GM13976 (cell line): ENCODE measurements around the gene OR5K2.

Source experiments
- DNase-seq: peaks from one replicate; pipeline ENCODE4 v3.0.0; 2012; ENCODE audit warnings: low spot score
- in situ Hi-C: fragments of 300-500 bp; cut with MboI; formaldehyde crosslinking; loops from one replicate; pipeline ENCODE4 v1.12.0; 2022; ENCODE audit warnings: low sequenced_read_pairs, mixed read lengths, inconsistent platforms; ENCODE audit not compliant: unreplicated experiment
- TF ChIP-seq, protein P1 (sequence below): IDR thresholded peaks from 2 replicates; pipeline ENCODE4 v1.5.1; 2012; ENCODE audit warnings: borderline replicate concordance, mild to moderate bottlenecking; ENCODE audit not compliant: insufficient read depth; ENCODE audit errors: extremely low read depth, missing control alignments, control extremely low read depth

The OR5K2 gene

GRCh38 chr3:98497381-98497780 is at the start of gene OR5K2:
Gene OR5K2, plus strand, starts transcription at chr3:98497681. Its CDS starts 0 bp downstream, at chr3:98497681.
- TF ChIP-seq, protein P1, sequence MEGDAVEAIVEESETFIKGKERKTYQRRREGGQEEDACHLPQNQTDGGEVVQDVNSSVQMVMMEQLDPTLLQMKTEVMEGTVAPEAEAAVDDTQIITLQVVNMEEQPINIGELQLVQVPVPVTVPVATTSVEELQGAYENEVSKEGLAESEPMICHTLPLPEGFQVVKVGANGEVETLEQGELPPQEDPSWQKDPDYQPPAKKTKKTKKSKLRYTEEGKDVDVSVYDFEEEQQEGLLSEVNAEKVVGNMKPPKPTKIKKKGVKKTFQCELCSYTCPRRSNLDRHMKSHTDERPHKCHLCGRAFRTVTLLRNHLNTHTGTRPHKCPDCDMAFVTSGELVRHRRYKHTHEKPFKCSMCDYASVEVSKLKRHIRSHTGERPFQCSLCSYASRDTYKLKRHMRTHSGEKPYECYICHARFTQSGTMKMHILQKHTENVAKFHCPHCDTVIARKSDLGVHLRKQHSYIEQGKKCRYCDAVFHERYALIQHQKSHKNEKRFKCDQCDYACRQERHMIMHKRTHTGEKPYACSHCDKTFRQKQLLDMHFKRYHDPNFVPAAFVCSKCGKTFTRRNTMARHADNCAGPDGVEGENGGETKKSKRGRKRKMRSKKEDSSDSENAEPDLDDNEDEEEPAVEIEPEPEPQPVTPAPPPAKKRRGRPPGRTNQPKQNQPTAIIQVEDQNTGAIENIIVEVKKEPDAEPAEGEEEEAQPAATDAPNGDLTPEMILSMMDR = no peak
- in situ Hi-C loops = no loop called here

DNA sequence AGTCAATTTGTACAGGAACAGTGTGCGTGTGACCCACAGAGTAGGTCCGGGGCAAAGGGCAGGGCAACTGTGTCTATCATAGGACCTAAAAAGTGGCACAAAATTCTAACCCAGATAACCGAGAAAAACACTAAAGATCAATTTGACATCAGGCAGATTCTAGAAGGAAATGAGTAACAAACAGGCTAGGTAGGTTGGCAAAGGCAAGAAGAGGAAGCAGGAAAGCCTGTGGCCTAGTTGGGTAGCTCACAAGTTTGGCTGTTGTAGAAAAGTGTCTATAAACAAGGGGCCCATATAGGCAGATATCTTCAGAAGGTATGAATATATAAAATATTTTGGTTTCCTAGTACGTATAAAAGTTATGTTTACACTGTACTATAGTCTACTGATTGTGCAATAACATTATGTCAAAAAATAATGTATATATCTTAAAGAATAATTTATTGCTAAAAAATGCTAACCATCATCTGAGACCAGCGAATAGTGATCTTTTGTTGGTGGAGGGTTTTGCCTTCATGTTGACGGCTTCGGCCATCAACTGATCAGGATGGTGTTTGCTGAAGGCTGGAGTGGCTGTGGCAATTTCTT is 47.8 kb upstream of the OR5K2 start:
- DNase-seq = no peak
- TF ChIP-seq, protein P1 = no peak
- in situ Hi-C loops = no loop called here

More at GRCh38 chr3:98497381-98497780, at the start of gene OR5K2:
- DNase-seq = no peak

- in situ Hi-C loops = no loop called here
- DNase-seq = no peak
- TF ChIP-seq, protein P1 = no peak
Measured at GRCh38 chr3:98450372-98450771, 47.1 kb upstream of the OR5K2 start.

GRCh38 chr3:98453827-98454226 is 43.7 kb upstream of the OR5K2 start:
- DNase-seq = no peak
- in situ Hi-C loops = no loop called here
- TF ChIP-seq, protein P1 = no peak

- in situ Hi-C loops = no loop called here
- TF ChIP-seq, protein P1 = no peak
- DNase-seq = no peak
Measured at GRCh38 chr3:98454929-98455328, 42.6 kb upstream of the OR5K2 start.

DNA sequence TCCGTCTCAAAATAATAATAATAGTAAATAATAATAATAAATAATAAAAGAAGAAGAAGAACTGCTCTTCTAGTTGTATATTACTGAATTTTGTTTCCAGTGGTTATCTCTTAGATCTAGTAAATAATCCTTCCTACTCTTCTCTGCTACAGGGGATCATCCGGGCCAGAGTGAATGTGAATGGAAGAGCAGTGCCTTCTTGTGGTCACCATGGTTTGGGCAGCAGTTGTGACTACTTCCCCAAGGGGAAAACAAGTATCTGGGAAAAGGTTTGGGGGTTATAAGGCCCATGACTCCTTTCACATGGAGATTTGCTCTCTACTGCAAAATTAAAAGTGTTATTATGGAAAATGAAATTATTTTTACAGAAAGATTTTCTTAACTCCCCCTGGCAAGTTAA is 39.9 kb upstream of the OR5K2 start:
- no peak for DNase-seq
- TF ChIP-seq, protein P1 = no peak
- in situ Hi-C loops = no loop called here

- TF ChIP-seq, protein P1 = no peak
- in situ Hi-C loops = no loop called here
- no peak for DNase-seq
Measured at GRCh38 chr3:98460220-98460619, 37.3 kb upstream of the OR5K2 start.
